ENCODE results near the gene MICAL1.

GRCh38 chr6:109456710-109457561 is 1.4 kb upstream of the MICAL1 start:
- TF ChIP-seq, protein P1, sequence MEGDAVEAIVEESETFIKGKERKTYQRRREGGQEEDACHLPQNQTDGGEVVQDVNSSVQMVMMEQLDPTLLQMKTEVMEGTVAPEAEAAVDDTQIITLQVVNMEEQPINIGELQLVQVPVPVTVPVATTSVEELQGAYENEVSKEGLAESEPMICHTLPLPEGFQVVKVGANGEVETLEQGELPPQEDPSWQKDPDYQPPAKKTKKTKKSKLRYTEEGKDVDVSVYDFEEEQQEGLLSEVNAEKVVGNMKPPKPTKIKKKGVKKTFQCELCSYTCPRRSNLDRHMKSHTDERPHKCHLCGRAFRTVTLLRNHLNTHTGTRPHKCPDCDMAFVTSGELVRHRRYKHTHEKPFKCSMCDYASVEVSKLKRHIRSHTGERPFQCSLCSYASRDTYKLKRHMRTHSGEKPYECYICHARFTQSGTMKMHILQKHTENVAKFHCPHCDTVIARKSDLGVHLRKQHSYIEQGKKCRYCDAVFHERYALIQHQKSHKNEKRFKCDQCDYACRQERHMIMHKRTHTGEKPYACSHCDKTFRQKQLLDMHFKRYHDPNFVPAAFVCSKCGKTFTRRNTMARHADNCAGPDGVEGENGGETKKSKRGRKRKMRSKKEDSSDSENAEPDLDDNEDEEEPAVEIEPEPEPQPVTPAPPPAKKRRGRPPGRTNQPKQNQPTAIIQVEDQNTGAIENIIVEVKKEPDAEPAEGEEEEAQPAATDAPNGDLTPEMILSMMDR (IDR thresholded peaks at IDR 0.05), result no peak
- TF ChIP-seq POLR2AphosphoS5 (IDR thresholded peaks at IDR 0.05), result no peak

Data from breast epithelium (tissue), 3 donors.